Retinal pigment epithelial cell (primary cell): ENCODE results near the gene KLHDC10.

ENCODE experiments used
- DNase-seq: peaks from one replicate; pipeline ENCODE4 v3.0.0-alpha.2; 2010; ENCODE audit warnings: low read depth
- H3K4me3 ChIP-seq: 2 replicates; pipeline ENCODE4 v1.5.1; 2011; ENCODE audit warnings: mild to moderate bottlenecking, low read length, control low read depth, moderate library complexity
- CTCF ChIP-seq: conservative IDR thresholded peaks from 2 replicates; pipeline ENCODE4 v1.5.1; 2011; ENCODE audit warnings: low read depth, low read length, control low read depth, inconsistent platforms

Gene KLHDC10

GRCh38 chr7:130154501-130155317, 84.4 kb downstream of the KLHDC10 start:
- no peak for DNase-seq
- no peak overlapping the region for H3K4me3 ChIP-seq
- peak; percentile 41 for TF ChIP-seq CTCF

DNA sequence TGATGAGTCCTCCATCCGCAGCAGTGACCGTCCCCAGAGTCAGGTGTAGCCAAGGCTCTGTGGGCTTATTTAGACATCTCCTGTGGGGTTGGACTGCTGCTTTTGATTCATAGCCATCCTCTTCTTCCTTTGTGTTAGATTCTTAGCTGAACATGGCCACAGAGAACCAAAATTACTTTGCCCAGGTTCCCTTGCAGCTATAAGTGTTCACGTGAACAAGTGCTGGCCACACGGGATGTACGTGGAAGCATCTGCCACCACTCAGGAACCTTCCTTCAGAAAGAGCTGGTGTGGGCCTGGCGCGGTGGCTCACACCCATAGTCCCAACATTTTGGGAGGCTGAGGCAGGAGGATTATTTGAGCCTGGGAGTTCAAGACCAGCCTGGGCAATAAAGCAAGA, 85.8 kb downstream of the KLHDC10 start:
- H3K4me3 ChIP-seq = no peak overlapping the region
- DNase-seq = no peak
- TF ChIP-seq CTCF = no peak

DNA sequence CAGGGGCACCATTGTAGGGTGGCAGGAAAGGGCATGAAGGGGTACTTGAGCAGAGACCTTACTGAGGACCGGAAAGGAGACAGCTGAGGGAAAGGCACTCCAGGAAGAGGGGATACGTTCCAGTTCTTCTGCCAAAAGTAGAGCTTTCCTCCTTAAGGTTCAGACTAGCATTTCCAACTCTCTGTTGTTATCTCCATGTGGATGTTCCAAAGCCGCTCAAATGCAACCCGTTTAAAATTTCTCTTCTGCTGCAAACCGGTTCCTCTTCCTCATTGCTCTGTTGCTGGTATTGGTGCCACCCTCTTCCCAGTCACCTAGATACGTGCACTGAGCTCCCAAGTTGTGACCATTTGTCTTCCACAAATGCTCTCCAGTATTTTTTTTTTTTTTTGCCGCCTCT, 87.4 kb downstream of the KLHDC10 start:
- DNase-seq = no peak
- TF ChIP-seq CTCF = no peak
- no peak overlapping the region for H3K4me3 ChIP-seq

DNA sequence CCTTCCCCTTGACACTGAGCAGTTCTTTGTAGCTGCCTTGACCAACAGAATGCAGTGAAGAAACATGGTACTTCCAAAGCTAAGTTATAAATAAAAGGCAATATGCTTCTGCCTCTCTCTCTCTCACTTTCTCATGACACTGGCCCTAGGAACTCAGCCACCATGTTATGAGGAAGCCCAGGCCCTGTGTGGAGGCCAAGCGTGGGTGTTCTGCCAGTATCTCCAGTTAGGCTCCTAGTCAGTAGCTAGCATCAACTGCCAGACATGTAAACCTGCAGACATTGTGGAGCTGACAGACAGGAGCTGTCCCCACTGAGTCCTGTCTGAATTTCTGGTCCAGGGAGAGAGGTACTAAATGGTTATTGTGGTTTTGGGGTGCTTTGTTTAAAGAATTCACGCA, 89.7 kb downstream of the KLHDC10 start:
- DNase-seq = no peak
- no peak for TF ChIP-seq CTCF
- H3K4me3 ChIP-seq = no peak overlapping the region

DNA sequence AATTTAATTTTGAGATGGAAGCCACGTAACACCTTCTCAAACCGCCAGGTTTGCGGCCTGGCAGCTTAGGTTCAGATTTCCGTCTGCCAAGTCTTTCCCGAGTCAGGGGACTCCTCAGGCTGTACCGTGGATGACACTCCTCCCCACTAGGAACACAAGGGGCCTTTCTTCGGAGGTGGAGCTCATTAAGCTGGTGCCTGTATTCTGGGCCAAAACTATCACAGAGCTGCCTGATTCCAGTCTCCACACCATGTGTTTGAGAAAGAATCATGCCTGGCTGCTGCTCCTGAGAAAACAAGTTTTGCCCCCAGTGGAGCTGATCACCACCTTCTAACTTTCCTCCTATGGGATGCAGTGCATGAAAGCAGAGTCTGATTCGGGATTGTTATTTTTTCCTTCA, 90.1 kb downstream of the KLHDC10 start:
- DNase-seq = no peak
- no peak overlapping the region for H3K4me3 ChIP-seq
- TF ChIP-seq CTCF = no peak

GRCh38 chr7:130162196-130162595, 91.9 kb downstream of the KLHDC10 start:
- no peak for TF ChIP-seq CTCF
- H3K4me3 ChIP-seq = no peak overlapping the region
- DNase-seq = no peak

DNA sequence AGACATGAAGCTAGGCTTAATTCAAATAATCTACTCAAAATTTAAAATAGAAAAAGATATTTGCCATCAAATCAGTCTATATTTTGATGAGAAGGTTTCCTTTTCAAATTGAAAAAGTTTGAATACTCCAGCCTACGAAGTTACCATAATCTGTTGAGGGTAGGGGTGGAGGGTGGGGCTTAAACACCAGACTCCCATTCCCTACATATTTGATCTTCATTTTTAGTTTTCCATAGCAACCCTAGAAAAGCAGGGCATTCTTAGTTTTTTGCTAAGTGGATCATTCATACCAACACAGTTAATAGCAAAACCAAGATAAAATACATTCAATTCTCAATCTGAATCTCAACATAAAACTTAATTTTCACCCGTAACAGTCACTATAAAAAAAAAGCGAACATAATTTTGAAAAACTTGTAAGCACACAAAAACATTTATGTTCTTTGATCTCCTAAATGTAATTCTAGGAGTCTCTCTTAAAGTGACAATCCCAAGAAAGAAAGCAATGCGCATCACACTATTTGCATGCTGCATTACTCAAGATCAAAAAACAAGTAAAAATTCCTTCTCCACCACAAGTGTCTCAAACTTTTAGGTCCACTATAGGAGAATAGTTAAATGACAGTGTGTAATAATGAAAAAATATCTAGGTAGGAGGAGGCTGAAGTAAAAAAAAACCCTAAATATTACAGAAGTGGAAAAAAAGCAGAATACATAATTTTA, 104.1 kb downstream of the KLHDC10 start:
- DNase-seq = no peak
- no peak for TF ChIP-seq CTCF
- no peak overlapping the region for H3K4me3 ChIP-seq
